Testis (tissue), 2 donors: ENCODE data around the gene PCMTD2.

Experiments used
- POLR2A ChIP-seq: fragments of 450-650 bp; IDR thresholded peaks from one replicate; pipeline ENCODE4 v1.6.1; 2017; ENCODE audit warnings: antibody characterized with exemption, mild to moderate bottlenecking, moderate library complexity
- TF ChIP-seq, protein P1 (sequence below), 3 experiments: fragments of 450-650 bp in 2 of 3; fragments of 200-600 bp in 1 of 3; sonication (generic) in 1 of 3; IDR thresholded peaks; one replicate each; pipeline ENCODE4 v1.5.1; 2016 to 2019; ENCODE audit warnings: antibody characterized with exemption in 3 of 3, mild to moderate bottlenecking in 2 of 3, moderate library complexity in 1 of 3

DNA sequence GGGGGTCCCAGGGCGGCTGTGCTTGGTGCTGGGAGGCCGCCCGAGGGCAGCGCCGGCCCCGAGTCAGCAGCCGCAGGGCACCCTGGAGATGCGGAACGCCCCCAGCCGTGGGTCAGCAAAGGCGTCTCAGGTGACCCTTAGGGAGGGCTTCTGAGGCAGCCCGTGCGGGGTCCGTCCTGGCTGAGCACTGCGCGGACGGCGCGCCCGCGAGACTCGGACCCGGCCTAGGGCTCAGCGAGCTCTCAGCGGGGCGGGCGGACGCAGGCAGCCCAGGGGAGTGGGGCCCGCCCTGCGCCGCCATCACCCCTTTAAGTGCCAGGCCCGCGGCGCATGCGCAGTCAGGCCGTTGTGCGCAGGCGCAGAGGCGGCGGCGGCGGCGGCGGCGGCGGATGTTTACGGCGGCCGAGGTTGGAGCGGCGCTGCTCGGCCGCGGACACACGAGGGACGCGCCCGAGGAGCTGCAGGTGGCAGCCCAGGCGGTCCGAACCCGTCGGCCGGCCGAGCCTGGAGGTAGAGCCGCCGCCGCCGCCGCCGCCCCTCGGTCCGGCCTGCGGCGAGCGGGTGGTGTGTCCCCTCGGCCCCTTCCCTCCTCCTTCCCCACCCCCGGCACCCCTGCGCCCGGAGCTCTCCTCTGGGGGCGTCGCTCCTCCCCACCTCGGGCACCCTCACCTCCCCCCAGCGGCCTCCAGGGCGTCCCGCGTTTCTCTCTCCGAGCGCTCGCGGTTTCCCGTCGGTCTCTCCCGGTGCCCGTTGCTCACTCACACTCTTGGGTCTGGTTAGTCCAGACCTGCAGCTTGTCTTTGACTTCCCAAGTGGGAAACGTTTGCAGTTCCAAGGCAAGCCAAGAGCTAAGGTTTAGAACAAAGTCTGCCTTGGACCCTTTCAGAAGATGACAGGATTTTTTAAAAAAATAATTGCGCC is at the start of gene PCMTD2:
- TF ChIP-seq, protein P1, sequence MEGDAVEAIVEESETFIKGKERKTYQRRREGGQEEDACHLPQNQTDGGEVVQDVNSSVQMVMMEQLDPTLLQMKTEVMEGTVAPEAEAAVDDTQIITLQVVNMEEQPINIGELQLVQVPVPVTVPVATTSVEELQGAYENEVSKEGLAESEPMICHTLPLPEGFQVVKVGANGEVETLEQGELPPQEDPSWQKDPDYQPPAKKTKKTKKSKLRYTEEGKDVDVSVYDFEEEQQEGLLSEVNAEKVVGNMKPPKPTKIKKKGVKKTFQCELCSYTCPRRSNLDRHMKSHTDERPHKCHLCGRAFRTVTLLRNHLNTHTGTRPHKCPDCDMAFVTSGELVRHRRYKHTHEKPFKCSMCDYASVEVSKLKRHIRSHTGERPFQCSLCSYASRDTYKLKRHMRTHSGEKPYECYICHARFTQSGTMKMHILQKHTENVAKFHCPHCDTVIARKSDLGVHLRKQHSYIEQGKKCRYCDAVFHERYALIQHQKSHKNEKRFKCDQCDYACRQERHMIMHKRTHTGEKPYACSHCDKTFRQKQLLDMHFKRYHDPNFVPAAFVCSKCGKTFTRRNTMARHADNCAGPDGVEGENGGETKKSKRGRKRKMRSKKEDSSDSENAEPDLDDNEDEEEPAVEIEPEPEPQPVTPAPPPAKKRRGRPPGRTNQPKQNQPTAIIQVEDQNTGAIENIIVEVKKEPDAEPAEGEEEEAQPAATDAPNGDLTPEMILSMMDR (IDR thresholded peaks at IDR 0.05) = no peak
- TF ChIP-seq POLR2A = no peak
